SK-N-SH treated with all-trans-retinoic acid at 6 μM for 48 hours (cell line): Measurements from ENCODE around the gene NACA2.

Experiments used
- ARNTL ChIP-seq: fragments of 450-650 bp; formaldehyde crosslinking; IDR thresholded peaks from 2 replicates; pipeline ENCODE4 v1.5.0; 2020; ENCODE audit warnings: low read depth, mild to moderate bottlenecking, moderate library complexity, borderline replicate concordance
- PPARA ChIP-seq: fragments of 250-450 bp; sonication (Bioruptor Pico); IDR thresholded peaks from 2 replicates; pipeline ENCODE4 v1.5.0; 2020; ENCODE audit warnings: mild to moderate bottlenecking, borderline replicate concordance
- TCF4 ChIP-seq: fragments of 250-450 bp; sonication (Bioruptor Pico); IDR thresholded peaks from 2 replicates; pipeline ENCODE4 v1.8.0; 2021; ENCODE audit warnings: mild to moderate bottlenecking, moderate library complexity, borderline replicate concordance
- TOX ChIP-seq: fragments of 250-450 bp; sonication (Bioruptor Pico); IDR thresholded peaks from 2 replicates; pipeline ENCODE4 v1.8.0; 2021; ENCODE audit warnings: mild to moderate bottlenecking, moderate library complexity, borderline replicate concordance
- ZC3H10 ChIP-seq: fragments of 250-450 bp; sonication (Bioruptor Pico); IDR thresholded peaks from 2 replicates; pipeline ENCODE4 v1.5.1; 2021; ENCODE audit warnings: mild to moderate bottlenecking, moderate library complexity
- ZFP3 ChIP-seq: fragments of 250-450 bp; sonication (Bioruptor Pico); IDR thresholded peaks from 2 replicates; pipeline ENCODE4 v1.5.0; 2020; ENCODE audit warnings: mild to moderate bottlenecking, moderate library complexity
- TF ChIP-seq, protein P1 (sequence below): fragments of 250-450 bp; sonication (Bioruptor Pico); IDR thresholded peaks from 2 replicates; pipeline ENCODE4 v1.8.0; 2020; ENCODE audit warnings: mild to moderate bottlenecking, moderate library complexity, borderline replicate concordance
- TF ChIP-seq, protein P2 (sequence below): fragments of 250-450 bp; sonication (Bioruptor Pico); IDR thresholded peaks from 2 replicates; pipeline ENCODE4 v1.8.0; 2021; ENCODE audit warnings: low read depth, mild to moderate bottlenecking, moderate library complexity, borderline replicate concordance

DNA sequence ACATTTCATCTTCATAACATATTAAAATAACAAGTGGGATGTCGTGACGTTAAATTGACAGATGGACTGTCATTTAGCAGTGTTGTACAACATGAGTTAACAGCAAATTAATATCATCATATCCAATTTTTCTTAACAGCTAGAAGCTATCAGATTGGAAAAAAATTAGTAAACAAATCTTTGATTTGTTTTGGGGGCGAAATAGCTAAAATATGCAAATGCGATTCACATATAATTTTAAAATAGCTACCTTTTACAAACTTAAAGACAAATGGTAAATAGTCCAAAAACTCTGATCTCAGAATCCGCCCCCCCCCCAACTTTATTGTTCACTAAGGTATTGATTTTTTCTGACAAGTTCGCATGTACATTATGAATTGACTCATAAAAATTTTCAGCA is 20.3 kb upstream of the NACA2 start:
- TF ChIP-seq, protein P1, sequence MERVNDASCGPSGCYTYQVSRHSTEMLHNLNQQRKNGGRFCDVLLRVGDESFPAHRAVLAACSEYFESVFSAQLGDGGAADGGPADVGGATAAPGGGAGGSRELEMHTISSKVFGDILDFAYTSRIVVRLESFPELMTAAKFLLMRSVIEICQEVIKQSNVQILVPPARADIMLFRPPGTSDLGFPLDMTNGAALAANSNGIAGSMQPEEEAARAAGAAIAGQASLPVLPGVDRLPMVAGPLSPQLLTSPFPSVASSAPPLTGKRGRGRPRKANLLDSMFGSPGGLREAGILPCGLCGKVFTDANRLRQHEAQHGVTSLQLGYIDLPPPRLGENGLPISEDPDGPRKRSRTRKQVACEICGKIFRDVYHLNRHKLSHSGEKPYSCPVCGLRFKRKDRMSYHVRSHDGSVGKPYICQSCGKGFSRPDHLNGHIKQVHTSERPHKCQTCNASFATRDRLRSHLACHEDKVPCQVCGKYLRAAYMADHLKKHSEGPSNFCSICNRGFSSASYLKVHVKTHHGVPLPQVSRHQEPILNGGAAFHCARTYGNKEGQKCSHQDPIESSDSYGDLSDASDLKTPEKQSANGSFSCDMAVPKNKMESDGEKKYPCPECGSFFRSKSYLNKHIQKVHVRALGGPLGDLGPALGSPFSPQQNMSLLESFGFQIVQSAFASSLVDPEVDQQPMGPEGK, result no peak
- TF ChIP-seq ZFP3 (CRISPR knock-in tag) (no peak), PPARA (CRISPR knock-in tag) (no peak), TOX (no peak), ARNTL (CRISPR knock-in tag) (no peak), ZC3H10 (CRISPR knock-in tag) (no peak), TCF4 (CRISPR knock-in tag) (no peak)
- TF ChIP-seq, protein P2, sequence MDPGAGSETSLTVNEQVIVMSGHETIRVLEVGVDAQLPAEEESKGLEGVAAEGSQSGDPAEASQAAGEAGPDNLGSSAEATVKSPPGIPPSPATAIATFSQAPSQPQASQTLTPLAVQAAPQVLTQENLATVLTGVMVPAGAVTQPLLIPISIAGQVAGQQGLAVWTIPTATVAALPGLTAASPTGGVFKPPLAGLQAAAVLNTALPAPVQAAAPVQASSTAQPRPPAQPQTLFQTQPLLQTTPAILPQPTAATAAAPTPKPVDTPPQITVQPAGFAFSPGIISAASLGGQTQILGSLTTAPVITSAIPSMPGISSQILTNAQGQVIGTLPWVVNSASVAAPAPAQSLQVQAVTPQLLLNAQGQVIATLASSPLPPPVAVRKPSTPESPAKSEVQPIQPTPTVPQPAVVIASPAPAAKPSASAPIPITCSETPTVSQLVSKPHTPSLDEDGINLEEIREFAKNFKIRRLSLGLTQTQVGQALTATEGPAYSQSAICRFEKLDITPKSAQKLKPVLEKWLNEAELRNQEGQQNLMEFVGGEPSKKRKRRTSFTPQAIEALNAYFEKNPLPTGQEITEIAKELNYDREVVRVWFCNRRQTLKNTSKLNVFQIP (CRISPR knock-in tag), result no peak
